GM18520 (cell line): ENCODE results near the gene LARP1B.
A peak's percentile ranks its signal among the peaks of the same experiment; 100 is the strongest.
"Not testable (repeated sequence)": the region's sequence is repeated elsewhere in the genome, so short reads cannot be mapped to it uniquely, and the experiment has no call there.

Experiments used
- ATAC-seq: cut with Tn5 transposase; IDR thresholded peaks from one replicate; pipeline ENCODE4 v1.9.1; 2021; ENCODE audit not compliant: unreplicated experiment

Gene LARP1B

GRCh38 chr4:128134925-128135324, 73.8 kb downstream of the LARP1B start:
- ATAC-seq = no peak

DNA sequence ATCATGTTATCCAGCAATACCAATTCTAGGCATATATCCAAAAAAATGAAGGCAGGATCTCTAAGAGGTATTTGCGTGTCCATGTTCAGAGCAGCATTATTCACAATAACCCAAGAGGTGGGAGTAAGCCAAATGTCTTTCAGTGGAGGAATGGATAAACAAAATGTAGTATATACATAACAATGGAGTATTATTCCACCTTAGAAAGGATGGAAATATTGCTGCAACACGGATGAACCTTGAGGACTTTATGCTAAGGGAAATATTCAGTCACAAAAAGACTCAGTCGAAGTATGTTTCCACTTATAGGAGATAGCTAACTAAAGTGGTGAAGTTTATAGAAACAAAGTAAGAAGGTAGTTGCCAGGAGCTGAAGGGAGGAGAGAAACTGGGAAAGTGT, 74.3 kb downstream of the LARP1B start:
- ATAC-seq = no peak

GRCh38 chr4:128141866-128142265, 80.8 kb downstream of the LARP1B start:
- no peak for ATAC-seq

DNA sequence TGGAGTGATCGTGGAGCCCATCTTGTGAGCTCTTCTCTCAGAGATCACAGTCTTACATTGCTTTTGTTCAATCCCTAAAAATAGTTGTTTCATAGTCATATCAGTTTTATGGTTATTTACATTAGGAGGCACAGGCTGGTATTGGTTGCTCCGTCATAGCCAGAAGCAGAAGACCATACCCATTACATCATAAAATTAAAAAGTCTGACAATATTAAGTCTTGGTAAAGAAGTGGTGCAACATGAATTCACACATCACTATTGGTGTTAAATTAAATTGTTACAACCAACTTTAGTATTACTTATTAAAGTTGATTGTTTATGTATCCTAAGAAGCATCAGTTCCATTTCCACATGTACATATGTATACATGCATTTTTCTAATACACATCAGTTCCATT, 84.6 kb downstream of the LARP1B start:
- ATAC-seq = no peak

GRCh38 chr4:128153800-128154199, 92.7 kb downstream of the LARP1B start:
- no peak for ATAC-seq

DNA sequence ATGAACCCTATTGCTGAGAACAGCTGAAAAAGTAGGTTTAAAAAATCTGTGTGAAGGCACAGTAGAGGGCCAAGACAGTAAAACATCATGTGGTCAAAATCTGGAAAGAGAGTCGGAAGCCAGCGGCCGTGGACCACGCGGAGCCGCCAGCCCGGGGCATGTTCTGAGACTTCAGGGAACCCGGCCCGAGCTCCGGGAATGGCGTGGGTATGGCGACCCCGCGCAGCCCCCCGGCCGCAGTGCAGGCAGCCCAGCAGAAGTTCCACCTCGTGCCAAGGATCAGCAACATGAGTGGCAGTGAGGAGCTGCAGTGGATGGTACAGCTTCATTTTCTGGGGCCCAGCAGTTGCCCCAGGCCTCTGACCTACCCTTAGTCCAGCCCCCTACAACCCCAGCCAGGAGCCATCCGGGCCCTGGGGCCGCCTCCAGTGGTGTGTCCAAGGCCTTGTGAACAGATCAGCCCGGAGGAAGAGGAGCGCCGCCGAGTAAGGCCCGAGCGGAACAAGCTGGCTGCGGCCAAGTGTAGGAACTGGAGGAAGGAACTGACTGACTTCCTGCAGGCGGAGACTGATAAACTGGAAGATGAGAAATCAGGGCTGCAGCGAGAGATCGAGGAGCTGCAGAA, 94.2 kb downstream of the LARP1B start:
- no peak for ATAC-seq

DNA sequence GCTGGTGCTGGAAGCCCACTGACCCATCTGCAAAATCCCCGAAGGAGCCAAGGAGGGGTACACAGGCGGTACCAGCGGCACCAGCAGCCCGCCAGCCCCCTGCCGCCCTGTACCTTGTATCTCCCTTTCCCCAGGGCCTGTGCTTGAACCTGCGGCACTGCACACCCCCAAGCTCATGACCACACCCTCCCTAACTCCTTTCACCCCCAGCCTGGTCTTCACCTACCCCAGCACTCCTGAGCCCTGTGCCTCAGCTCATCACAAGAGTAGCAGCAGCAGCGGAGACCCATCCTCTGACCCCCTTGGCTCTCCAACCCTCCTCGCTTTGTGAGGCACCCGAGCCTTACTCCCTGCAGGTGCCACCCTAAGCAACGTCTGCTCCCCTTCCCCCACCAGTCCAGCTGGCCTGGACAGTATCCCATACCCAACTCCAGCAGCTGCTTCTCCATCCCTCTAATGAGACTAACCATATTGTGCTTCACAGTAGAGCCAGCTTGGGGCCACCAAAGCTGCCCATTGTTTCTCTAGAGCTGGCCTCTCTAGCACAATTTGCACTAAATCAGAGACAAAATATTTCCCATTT, 94.9 kb downstream of the LARP1B start:
- ATAC-seq = no peak

DNA sequence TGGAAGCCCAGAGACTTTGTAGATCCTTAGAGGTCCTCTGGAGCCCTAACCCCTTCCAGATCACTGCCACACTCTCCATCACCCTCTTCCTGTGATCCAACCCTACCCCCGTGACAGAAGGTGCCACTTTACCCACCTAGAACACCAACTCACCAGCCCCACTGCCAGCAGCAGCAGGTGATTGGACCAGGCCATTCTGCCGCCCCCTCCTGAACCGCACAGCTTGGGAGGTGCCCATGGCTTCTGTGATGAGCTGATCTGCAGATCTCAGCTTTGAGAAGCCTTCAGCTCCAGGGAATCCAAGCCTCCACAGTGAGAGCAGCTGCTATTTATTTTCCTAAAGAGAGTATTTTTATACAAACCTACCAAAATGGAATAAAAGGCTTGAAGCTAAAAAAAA, 95.4 kb downstream of the LARP1B start:
- ATAC-seq = not testable (repeated sequence)

- ATAC-seq = no peak
Observed at GRCh38 chr4:128158894-128159293, 97.8 kb downstream of the LARP1B start.

GRCh38 chr4:128159967-128160366, 98.9 kb downstream of the LARP1B start:
- no peak for ATAC-seq

- no peak for ATAC-seq
Observed at GRCh38 chr4:128161138-128161537, 100.0 kb downstream of the LARP1B start.

GRCh38 chr4:128162434-128162833, 101.3 kb downstream of the LARP1B start:
- no peak for ATAC-seq

- ATAC-seq = no peak
Observed at GRCh38 chr4:128163177-128164117, 102.3 kb downstream of the LARP1B start.

DNA sequence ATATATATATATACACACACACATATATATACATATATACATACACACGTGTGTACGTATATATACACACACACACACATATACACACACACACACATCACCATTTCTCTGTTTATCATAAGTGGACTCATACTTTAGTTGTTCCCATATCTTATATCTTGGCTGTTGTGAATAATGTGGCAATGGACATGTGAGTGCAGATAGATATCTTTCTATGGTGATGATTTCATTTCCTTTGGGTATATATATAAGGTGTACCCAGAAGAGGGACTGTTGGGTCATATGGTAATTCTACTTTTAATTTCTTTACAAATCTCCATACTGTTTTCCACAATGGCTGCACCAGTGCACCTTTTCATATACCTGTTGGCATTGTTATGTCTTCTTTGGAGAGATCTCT, 105.9 kb downstream of the LARP1B start:
- no peak for ATAC-seq

DNA sequence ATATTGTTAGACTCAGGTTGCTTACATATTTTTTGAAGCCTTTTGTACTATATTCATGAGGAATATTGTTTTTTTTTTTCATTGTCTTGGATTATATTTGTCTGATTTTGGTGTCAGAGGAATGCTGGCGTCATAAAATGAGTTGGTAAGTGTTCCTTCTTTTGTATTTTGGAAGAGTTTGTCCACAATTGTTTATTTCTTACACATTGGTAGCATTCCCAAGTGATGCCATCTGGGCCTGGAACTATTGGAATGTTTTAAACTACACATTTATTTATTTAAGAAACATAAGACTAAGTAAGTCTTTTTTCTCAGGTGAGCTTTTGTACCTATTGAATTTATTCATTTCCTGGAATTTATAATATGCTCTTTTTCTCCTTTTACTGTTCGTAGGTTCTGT, 107.6 kb downstream of the LARP1B start:
- ATAC-seq = no peak

DNA sequence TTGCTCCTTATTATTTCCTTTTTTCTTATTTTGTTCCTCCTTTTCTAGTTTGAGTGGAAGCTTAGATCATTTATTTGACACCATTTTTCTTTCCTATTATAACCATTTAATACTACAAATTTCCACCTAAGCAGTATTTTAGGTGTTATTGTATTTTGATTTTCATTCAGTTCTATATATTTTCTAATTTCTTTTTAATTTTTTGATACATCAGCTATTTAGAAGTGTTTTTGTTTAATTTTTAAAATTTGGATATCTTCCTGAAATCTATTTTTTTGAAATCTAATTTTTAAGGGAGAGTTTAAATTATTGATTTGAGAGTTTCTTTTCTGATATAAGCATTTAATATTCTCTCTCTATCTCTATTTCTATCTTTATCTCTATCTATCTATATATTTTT, 108.1 kb downstream of the LARP1B start:
- no peak for ATAC-seq

GRCh38 chr4:128176643-128177042, 115.5 kb downstream of the LARP1B start:
- ATAC-seq = no peak

DNA sequence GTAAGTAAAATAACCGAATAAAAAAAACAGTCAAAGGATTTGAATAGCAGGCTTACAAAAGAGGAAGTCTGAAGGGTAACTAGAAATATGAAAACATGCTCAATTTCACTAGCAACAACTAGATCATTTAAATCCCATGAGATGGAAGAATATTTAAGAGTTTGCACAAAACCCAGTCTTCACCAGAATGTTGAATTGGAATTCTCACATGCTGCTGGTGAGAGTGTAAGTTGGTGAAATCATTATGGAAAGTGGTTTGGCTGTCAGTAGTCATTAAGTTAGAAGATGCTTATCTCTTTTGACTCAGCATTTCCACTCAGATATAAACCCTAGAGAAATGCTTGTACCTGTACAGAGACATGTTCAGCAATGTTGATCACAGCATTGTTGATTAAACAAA, 116.4 kb downstream of the LARP1B start:
- peak; percentile 58 for ATAC-seq

- no peak for ATAC-seq
Observed at GRCh38 chr4:128186623-128187022, 125.5 kb downstream of the LARP1B start.

DNA sequence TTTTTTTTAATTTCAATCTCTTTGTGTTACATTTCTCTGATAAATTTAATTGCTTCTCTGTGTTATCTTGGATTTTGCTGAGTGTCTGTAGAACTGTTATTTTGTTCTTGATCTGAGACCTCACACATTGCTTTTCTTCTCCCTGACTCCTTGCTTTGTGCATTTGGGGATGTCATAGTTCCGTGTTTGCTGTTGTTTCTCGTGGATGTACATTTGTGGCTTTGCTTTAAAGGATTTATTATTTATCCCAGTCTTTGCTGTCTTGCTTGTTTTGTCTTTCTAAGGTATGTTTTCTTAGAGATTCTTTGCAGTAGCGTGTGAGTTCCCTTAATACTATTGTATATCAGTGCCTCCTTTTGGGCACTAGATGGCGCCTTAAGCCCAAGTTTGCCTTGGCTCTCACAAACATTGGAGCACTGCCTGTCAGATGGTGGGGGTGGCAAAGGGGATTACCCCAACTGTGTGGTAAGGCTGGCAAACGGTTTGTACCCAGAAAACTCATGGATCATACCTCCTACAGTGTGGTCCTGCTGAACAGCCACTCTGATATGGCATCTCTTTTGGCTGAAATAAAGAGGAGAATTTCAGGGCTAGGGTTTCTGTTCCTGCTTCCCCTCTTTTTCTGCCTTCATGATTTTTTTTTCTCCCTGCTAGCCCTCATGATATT, 130.1 kb downstream of the LARP1B start:
- ATAC-seq = peak; percentile 98
